Measurements from ENCODE around the gene B4GALT2. TPM values are rescaled to one million over a fixed set of nuclear protein-coding genes. Genes with fewer than 3 reads are reported as not detected.

The B4GALT2 gene
- total and polyA plus RNA-seq, 2 donors (not counting 3 experiments of a cell fraction or from before 2014, with no cell fraction given): 80.0 to 103 TPM

DNA sequence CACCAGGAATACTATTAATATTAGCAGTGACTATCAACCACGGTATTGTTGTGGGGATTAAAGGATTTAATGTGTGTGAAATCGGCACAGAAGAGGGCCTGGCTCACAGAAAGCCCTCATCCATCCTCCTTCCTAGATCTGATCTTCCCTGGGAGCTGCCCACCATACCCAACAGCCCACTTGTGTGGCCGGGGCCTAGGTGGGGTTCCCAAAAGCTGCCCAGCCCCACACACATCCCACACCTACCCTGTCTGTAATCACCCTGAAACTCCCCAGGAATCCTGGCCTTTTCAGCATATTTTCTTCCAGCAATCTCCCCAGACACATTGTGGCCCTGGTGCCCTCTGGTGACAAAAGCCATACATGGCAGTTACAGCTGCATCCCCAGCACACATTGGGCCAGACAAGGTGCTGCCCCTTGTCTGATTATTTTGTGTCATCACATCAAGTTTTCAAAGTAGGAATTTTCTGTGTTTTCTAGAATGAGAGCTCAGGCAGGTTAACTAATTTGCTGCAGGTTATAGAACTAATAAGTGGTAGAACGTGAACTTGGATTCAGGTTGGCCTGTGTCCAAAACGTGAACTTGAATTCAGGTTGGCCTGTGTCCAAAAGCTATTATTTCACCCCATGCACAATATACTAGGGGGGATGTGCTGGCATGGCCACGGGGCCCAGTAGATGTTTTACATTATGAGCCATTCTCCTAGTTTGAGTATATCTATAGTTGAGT, 57.6 kb downstream of the B4GALT2 start:
- H3K4me2 ChIP-seq (ENCODE audit: insufficient read depth, low read length): no peak overlapping the region
- TF ChIP-seq MYC (IDR thresholded peaks at IDR 0.05; ENCODE audit: low read depth, low read length): no peak
- TF ChIP-seq, protein P1, sequence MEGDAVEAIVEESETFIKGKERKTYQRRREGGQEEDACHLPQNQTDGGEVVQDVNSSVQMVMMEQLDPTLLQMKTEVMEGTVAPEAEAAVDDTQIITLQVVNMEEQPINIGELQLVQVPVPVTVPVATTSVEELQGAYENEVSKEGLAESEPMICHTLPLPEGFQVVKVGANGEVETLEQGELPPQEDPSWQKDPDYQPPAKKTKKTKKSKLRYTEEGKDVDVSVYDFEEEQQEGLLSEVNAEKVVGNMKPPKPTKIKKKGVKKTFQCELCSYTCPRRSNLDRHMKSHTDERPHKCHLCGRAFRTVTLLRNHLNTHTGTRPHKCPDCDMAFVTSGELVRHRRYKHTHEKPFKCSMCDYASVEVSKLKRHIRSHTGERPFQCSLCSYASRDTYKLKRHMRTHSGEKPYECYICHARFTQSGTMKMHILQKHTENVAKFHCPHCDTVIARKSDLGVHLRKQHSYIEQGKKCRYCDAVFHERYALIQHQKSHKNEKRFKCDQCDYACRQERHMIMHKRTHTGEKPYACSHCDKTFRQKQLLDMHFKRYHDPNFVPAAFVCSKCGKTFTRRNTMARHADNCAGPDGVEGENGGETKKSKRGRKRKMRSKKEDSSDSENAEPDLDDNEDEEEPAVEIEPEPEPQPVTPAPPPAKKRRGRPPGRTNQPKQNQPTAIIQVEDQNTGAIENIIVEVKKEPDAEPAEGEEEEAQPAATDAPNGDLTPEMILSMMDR (IDR thresholded peaks at IDR 0.05; ENCODE audit: extremely low read depth in 1 of 2, insufficient read depth in 1 of 2, low read depth in 1 of 2, low read length in 2 of 2): peak; percentile 70 to 78
- POLR2A ChIA-PET: interaction anchor here (0.6 kb wide), 1 partner anchor 1060 kb away, joined by 9 read pairs; no protein-coding TSS in a partner anchor
- no TSS peak for BruUV-seq (replicated peaks)
- no peaks in the 10 kb centered on the region for H3K9me3 ChIP-seq (replicated peaks; ENCODE audit: control insufficient read depth, insufficient read depth, low read length)
- H3K4me1 ChIP-seq (ENCODE audit: control insufficient read depth, extremely low read depth, insufficient read depth, low read length): no peaks in the 10 kb centered on the region
- H3K27me3 ChIP-seq (ENCODE audit: control insufficient read depth in 2 of 2, insufficient read depth in 2 of 2, low read length in 2 of 2): peaks cover 0 to 5% of the 10 kb centered on the region in 2 experiments
- intact Hi-C loops (cut with micrococcal nuclease): loop anchor here (1.0 to 5.0 kb wide), 3 partner anchors 31 to 324 kb away; no protein-coding TSS in a partner anchor
- H3K36me3 ChIP-seq (ENCODE audit: control insufficient read depth in 2 of 2, extremely low read depth in 1 of 2, insufficient read depth in 2 of 2, low read length in 2 of 2): no peaks in the 10 kb centered on the region
- no peaks in the 10 kb centered on the region for H3K79me2 ChIP-seq (ENCODE audit: control insufficient read depth, insufficient read depth, low read length)
- peak; percentile 89 for FAIRE-seq
- H2AFZ ChIP-seq (ENCODE audit: low read depth, low read length): no peak overlapping the region
- no peak overlapping the region for H3K27ac ChIP-seq (ENCODE audit: insufficient read depth, low read depth, low read length)
- H4K20me1 ChIP-seq (replicated peaks; ENCODE audit: control insufficient read depth, extremely low read depth, insufficient read depth, low read length): no peaks in the 10 kb centered on the region
- H3K9ac ChIP-seq (replicated peaks; ENCODE audit: extremely low read depth, insufficient read depth, low read length): no peak overlapping the region
- dilution Hi-C loops (cut with MboI; ENCODE audit: extremely low pct_ligation_motif_present, low sequenced_read_pairs): no loop called here
- DNase-seq (ENCODE audit: low read depth, low spot score): peak; percentile 84
- H3K4me3 ChIP-seq (replicated peaks in 1 of 3; ENCODE audit: insufficient read depth in 1 of 3, low read depth in 1 of 3, low read length in 3 of 3): no peak overlapping the region
- CTCF ChIA-PET: interaction anchor here (0.6 to 4.8 kb wide), 18 partner anchors 9 to 348 kb away, joined by 3 to 101 read pairs (median 4); partner anchors contain the start of gene ATP6V0B
- no peaks in the 10 kb centered on the region for H3K9me1 ChIP-seq (replicated peaks; ENCODE audit: control insufficient read depth, extremely low read depth, insufficient read depth, low read length)

GRCh38 chr1:44037154-44037553, 58.1 kb downstream of the B4GALT2 start:
- ChIA-PET CTCF (interaction anchor here (0.7 to 4.8 kb wide), 17 partner anchors 9 to 348 kb away, joined by 3 to 101 read pairs (median 5); partner anchors contain the start of gene ATP6V0B), POLR2A (interaction anchor here (0.6 kb wide), 1 partner anchor 1061 kb away, joined by 9 read pairs; no protein-coding TSS in a partner anchor)
- H3K79me2 ChIP-seq (ENCODE audit: control insufficient read depth, insufficient read depth, low read length): no peaks in the 10 kb centered on the region
- no peaks in the 10 kb centered on the region for H3K4me1 ChIP-seq (ENCODE audit: control insufficient read depth, extremely low read depth, insufficient read depth, low read length)
- H2AFZ ChIP-seq (ENCODE audit: low read depth, low read length): no peak overlapping the region
- TF ChIP-seq POLR2A (IDR thresholded peaks at IDR 0.05; ENCODE audit: low read depth, low read length) (no peak), FOS (IDR thresholded peaks at IDR 0.05; ENCODE audit: borderline replicate concordance, insufficient read depth, low read length) (no peak), POLR2AphosphoS5 (IDR thresholded peaks at IDR 0.05; ENCODE audit: insufficient read depth, low read depth, low read length) (no peak), JUN (IDR thresholded peaks at IDR 0.05; ENCODE audit: borderline replicate concordance, insufficient read depth, insufficient read length, low read depth) (no peak), GATA2 (IDR thresholded peaks at IDR 0.05; ENCODE audit: insufficient read depth, insufficient read length, low read depth, low read length) (no peak)
- TF ChIP-seq, protein P2, sequence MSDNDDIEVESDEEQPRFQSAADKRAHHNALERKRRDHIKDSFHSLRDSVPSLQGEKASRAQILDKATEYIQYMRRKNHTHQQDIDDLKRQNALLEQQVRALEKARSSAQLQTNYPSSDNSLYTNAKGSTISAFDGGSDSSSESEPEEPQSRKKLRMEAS (IDR thresholded peaks at IDR 0.05; ENCODE audit: insufficient read depth, insufficient read length): no peak
- no peak for DNase-seq (ENCODE audit: low read depth, low spot score)
- H3K27me3 ChIP-seq (ENCODE audit: control insufficient read depth in 2 of 2, insufficient read depth in 2 of 2, low read length in 2 of 2): peaks cover 3 to 5% of the 10 kb centered on the region in 2 experiments
- no peaks in the 10 kb centered on the region for H3K9me1 ChIP-seq (replicated peaks; ENCODE audit: control insufficient read depth, extremely low read depth, insufficient read depth, low read length)
- H3K9me3 ChIP-seq (replicated peaks; ENCODE audit: control insufficient read depth, insufficient read depth, low read length): no peaks in the 10 kb centered on the region
- intact Hi-C loops (cut with micrococcal nuclease): loop anchor here (2.0 to 5.0 kb wide), 2 partner anchors 274 to 325 kb away; no protein-coding TSS in a partner anchor
- BruUV-seq (replicated peaks): no TSS peak
- H3K4me3 ChIP-seq (replicated peaks in 1 of 3; ENCODE audit: insufficient read depth in 1 of 3, low read depth in 1 of 3, low read length in 3 of 3): no peak overlapping the region
- no peak for FAIRE-seq
- H3K9ac ChIP-seq (replicated peaks; ENCODE audit: extremely low read depth, insufficient read depth, low read length): no peak overlapping the region
- dilution Hi-C loops (cut with MboI; ENCODE audit: extremely low pct_ligation_motif_present, low sequenced_read_pairs): no loop called here
- H3K4me2 ChIP-seq (ENCODE audit: insufficient read depth, low read length): no peak overlapping the region
- H4K20me1 ChIP-seq (replicated peaks; ENCODE audit: control insufficient read depth, extremely low read depth, insufficient read depth, low read length): no peaks in the 10 kb centered on the region
- no peak overlapping the region for H3K27ac ChIP-seq (ENCODE audit: insufficient read depth, low read depth, low read length)
- no peaks in the 10 kb centered on the region for H3K36me3 ChIP-seq (ENCODE audit: control insufficient read depth in 2 of 2, extremely low read depth in 1 of 2, insufficient read depth in 2 of 2, low read length in 2 of 2)

Measured in endothelial cell of umbilical vein (primary cell).